HG02840 (cell line): Measurements from ENCODE around the gene CD300LF.

Source experiments
- ATAC-seq: cut with Tn5 transposase; IDR thresholded peaks from one replicate; pipeline ENCODE4 v1.9.1; 2021; ENCODE audit warnings: mild to moderate bottlenecking, moderate library complexity, moderate number of reproducible peaks; ENCODE audit not compliant: unreplicated experiment, low FRiP score

CD300LF gene

GRCh38 chr17:74746376-74746775, 33.7 kb upstream of the CD300LF start:
- ATAC-seq, result no peak

- ATAC-seq, result no peak
Observed at GRCh38 chr17:74745548-74746177, 32.9 kb upstream of the CD300LF start.

- no peak for ATAC-seq
Observed at GRCh38 chr17:74744714-74745547, 32.2 kb upstream of the CD300LF start.

- no peak for ATAC-seq
Observed at GRCh38 chr17:74744349-74744713, 31.6 kb upstream of the CD300LF start.

GRCh38 chr17:74743755-74744154, 31.0 kb upstream of the CD300LF start:
- ATAC-seq, result no peak

GRCh38 chr17:74742978-74743545, 30.3 kb upstream of the CD300LF start:
- no peak for ATAC-seq

- ATAC-seq, result no peak
Observed at GRCh38 chr17:74742153-74742515, 29.4 kb upstream of the CD300LF start.

GRCh38 chr17:74740641-74741387, 28.1 kb upstream of the CD300LF start:
- no peak for ATAC-seq

- no peak for ATAC-seq
Observed at GRCh38 chr17:74740173-74740572, 27.4 kb upstream of the CD300LF start.

- no peak for ATAC-seq
Observed at GRCh38 chr17:74739227-74739831, 26.6 kb upstream of the CD300LF start.

GRCh38 chr17:74738051-74738996, 25.6 kb upstream of the CD300LF start:
- no peak for ATAC-seq

GRCh38 chr17:74737299-74738050, 24.8 kb upstream of the CD300LF start:
- ATAC-seq, result no peak

- ATAC-seq, result no peak
Observed at GRCh38 chr17:74736513-74737298, 24.0 kb upstream of the CD300LF start, which contains the start of gene RAB37. Gene RAB37 (plus strand): TSS chr17:74737256. CDS start chr17:74737273, 17 bp downstream.

GRCh38 chr17:74734256-74734655, 21.5 kb upstream of the CD300LF start:
- no peak for ATAC-seq

GRCh38 chr17:74733365-74734122, 20.8 kb upstream of the CD300LF start:
- no peak for ATAC-seq

GRCh38 chr17:74732042-74732867, 19.5 kb upstream of the CD300LF start:
- no peak for ATAC-seq

GRCh38 chr17:74731347-74731605, 18.6 kb upstream of the CD300LF start:
- no peak for ATAC-seq
